ENCODE results near the gene FRMPD4.
A peak's percentile ranks its signal among the peaks of the same experiment; 100 is the strongest.

FRMPD4 gene

GRCh38 chrX:12751887-12752286 is 613.6 kb downstream of the FRMPD4 start:
- H3K4me1 Mint-ChIP-seq, result no peaks in the 10 kb centered on the region
- no peak for TF ChIP-seq CTCF (IDR thresholded peaks at IDR 0.05; ENCODE audit: unreplicated experiment in 3 of 3)
- no peak overlapping the region for H3K4me3 Mint-ChIP-seq
- H3K36me3 Mint-ChIP-seq (ENCODE audit: low read depth), result no peaks in the 10 kb centered on the region
- H3K9me3 Mint-ChIP-seq, result peaks cover 10% of the 10 kb centered on the region
- H3K27ac Mint-ChIP-seq, result no peak overlapping the region
- no peaks in the 10 kb centered on the region for H3K27me3 Mint-ChIP-seq (ENCODE audit: low read depth)

GRCh38 chrX:12753366-12753765 is 615.1 kb downstream of the FRMPD4 start:
- no peaks in the 10 kb centered on the region for H3K36me3 Mint-ChIP-seq (ENCODE audit: low read depth)
- no peaks in the 10 kb centered on the region for H3K27me3 Mint-ChIP-seq (ENCODE audit: low read depth)
- no peaks in the 10 kb centered on the region for H3K4me1 Mint-ChIP-seq
- peaks cover 11% of the 10 kb centered on the region for H3K9me3 Mint-ChIP-seq
- H3K4me3 Mint-ChIP-seq, result no peak overlapping the region
- no peak for TF ChIP-seq CTCF (IDR thresholded peaks at IDR 0.05; ENCODE audit: unreplicated experiment in 3 of 3)
- no peak overlapping the region for H3K27ac Mint-ChIP-seq

GRCh38 chrX:12758291-12758690 is 620.0 kb downstream of the FRMPD4 start:
- Mint-ChIP-seq H3K4me3 (no peak overlapping the region), H3K9me3 (peaks cover 29% of the 10 kb centered on the region), H3K27me3 (ENCODE audit: low read depth) (peaks cover 3% of the 10 kb centered on the region), H3K27ac (no peak overlapping the region), H3K36me3 (ENCODE audit: low read depth) (no peaks in the 10 kb centered on the region), H3K4me1 (no peaks in the 10 kb centered on the region)
- TF ChIP-seq CTCF (IDR thresholded peaks at IDR 0.05; ENCODE audit: unreplicated experiment in 3 of 3), result no peak

- TF ChIP-seq CTCF (IDR thresholded peaks at IDR 0.05; ENCODE audit: unreplicated experiment in 3 of 3), result no peak
- Mint-ChIP-seq H3K27ac (peak overlapping the region in 1 of 3 experiments; percentile 33), H3K36me3 (ENCODE audit: low read depth) (peaks cover 3% of the 10 kb centered on the region), H3K9me3 (peaks cover 21% of the 10 kb centered on the region), H3K4me1 (no peaks in the 10 kb centered on the region), H3K4me3 (no peak overlapping the region), H3K27me3 (ENCODE audit: low read depth) (peaks cover 21% of the 10 kb centered on the region)
Observed at GRCh38 chrX:12767856-12768255, 629.6 kb downstream of the FRMPD4 start.

GRCh38 chrX:12768491-12768890 is 630.2 kb downstream of the FRMPD4 start:
- Mint-ChIP-seq H3K4me1 (no peaks in the 10 kb centered on the region), H3K27me3 (ENCODE audit: low read depth) (peaks cover 27% of the 10 kb centered on the region), H3K4me3 (no peak overlapping the region), H3K36me3 (ENCODE audit: low read depth) (peaks cover 3% of the 10 kb centered on the region), H3K9me3 (peaks cover 19% of the 10 kb centered on the region), H3K27ac (peak overlapping the region in 2 of 3 experiments; percentile 22 to 51)
- TF ChIP-seq CTCF (IDR thresholded peaks at IDR 0.05; ENCODE audit: unreplicated experiment in 3 of 3), result no peak

GRCh38 chrX:12770440-12770839 is 632.2 kb downstream of the FRMPD4 start:
- peak; percentile 51 to 52 (median 52) for TF ChIP-seq CTCF (IDR thresholded peaks at IDR 0.05; ENCODE audit: unreplicated experiment in 3 of 3)
- Mint-ChIP-seq H3K4me1 (no peaks in the 10 kb centered on the region), H3K27me3 (ENCODE audit: low read depth) (peaks cover 31% of the 10 kb centered on the region), H3K27ac (no peak overlapping the region), H3K36me3 (ENCODE audit: low read depth) (peaks cover 3% of the 10 kb centered on the region), H3K9me3 (peaks cover 11% of the 10 kb centered on the region), H3K4me3 (no peak overlapping the region)
